ENCODE data around the gene TSNAX.

Gene TSNAX

DNA sequence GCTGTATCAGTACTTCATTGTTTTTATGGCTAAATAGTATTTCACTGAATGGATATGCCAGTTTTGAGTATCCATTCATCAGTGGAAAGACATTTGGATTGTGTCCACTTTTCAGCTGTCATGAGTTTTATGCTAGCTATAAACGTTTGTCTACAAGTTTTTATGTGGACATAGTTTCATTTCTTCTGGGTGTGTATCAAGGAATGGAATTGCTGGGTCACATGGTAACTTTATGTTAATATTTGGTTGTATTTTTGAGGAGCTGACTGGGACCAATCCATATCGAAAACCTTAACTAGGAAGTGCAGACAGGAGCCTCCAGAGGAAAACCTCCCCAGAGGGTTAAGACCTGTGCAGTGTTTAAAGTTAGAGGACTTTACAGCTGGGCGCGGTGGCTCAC, 66.3 kb downstream of the TSNAX start:
- Mint-ChIP-seq H3K4me3 (no peak overlapping the region), H3K4me1 (peaks cover 14% of the 10 kb centered on the region), H3K9me3 (peaks cover 4% of the 10 kb centered on the region), H3K27me3 (ENCODE audit: low read depth, poor library complexity) (peaks cover 4% of the 10 kb centered on the region), H3K36me3 (ENCODE audit: low read depth) (no peaks in the 10 kb centered on the region), H3K27ac (no peak overlapping the region)
- no peak for TF ChIP-seq CTCF (IDR thresholded peaks at IDR 0.05)
- no peak for DNase-seq

DNA sequence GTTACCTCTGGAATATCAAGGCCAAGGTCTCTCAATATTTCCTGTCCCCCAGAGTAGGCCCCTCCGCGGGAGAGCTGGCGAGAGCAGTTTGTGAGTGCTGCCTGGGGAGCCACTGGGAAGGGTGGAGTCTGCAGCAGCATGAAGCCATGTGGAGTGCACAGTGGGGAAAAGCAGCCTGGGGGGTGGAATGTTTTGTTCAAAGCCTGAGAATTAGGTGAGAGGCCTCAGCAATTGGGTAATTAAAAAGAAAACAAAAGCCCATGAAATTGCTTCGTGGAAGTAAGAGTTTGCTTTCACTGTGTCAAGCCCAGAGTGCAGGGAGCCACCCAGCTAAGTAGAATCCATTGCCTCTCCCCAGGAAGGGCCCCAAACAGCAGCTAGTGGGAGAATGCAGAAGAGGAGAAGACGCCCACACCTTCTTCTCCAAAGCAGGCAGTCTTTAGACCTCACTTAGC, 67.9 kb downstream of the TSNAX start:
- H3K27ac Mint-ChIP-seq, result no peak overlapping the region

DNA sequence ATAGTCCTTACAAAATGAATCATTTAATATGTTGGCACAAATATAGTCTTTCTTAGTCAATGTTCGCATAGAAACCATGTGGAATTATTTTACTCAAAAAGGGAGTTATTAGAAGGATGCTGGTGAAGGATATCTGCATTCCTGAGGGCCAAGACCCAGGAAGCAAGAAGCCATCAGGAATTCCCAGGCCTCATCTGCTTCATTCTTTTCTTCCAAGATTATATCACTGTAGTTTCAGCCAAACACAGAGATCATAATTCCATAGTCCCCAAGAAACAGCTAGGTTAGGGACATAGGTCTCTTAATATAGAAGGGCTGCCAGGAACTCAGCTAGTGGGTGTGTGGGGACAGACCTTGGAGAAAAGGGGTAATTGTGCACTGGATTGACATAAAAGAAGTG, 69.5 kb downstream of the TSNAX start:
- H3K9me3 Mint-ChIP-seq, result peaks cover 3% of the 10 kb centered on the region
- peaks cover 4% of the 10 kb centered on the region for H3K27me3 Mint-ChIP-seq (ENCODE audit: low read depth, poor library complexity)
- no peak for DNase-seq

More for the DNA sequence above, 67.9 kb downstream of the TSNAX start:
- Mint-ChIP-seq H3K9me3 (peaks cover 4% of the 10 kb centered on the region), H3K4me1 (peaks cover 14% of the 10 kb centered on the region), H3K4me3 (no peak overlapping the region), H3K36me3 (ENCODE audit: low read depth) (no peaks in the 10 kb centered on the region), H3K27me3 (ENCODE audit: low read depth, poor library complexity) (peaks cover 4% of the 10 kb centered on the region)
- DNase-seq, result no peak
- TF ChIP-seq CTCF (IDR thresholded peaks at IDR 0.05), result no peak

GRCh38 chr1:231600458-231600976, 72.0 kb downstream of the TSNAX start:
- Mint-ChIP-seq H3K4me3 (no peak overlapping the region), H3K9me3 (no peaks in the 10 kb centered on the region), H3K27me3 (ENCODE audit: low read depth, poor library complexity) (peaks cover 8% of the 10 kb centered on the region), H3K36me3 (ENCODE audit: low read depth) (no peaks in the 10 kb centered on the region), H3K4me1 (peaks cover 20% of the 10 kb centered on the region), H3K27ac (no peak overlapping the region)
- DNase-seq, result no peak
- TF ChIP-seq CTCF (IDR thresholded peaks at IDR 0.05), result no peak

More for the DNA sequence above, 69.5 kb downstream of the TSNAX start:
- no peak for TF ChIP-seq CTCF (IDR thresholded peaks at IDR 0.05)
- Mint-ChIP-seq H3K36me3 (ENCODE audit: low read depth) (no peaks in the 10 kb centered on the region), H3K4me3 (no peak overlapping the region), H3K27ac (no peak overlapping the region), H3K4me1 (peaks cover 14% of the 10 kb centered on the region)

GRCh38 chr1:231601824-231602672, 73.6 kb downstream of the TSNAX start:
- Mint-ChIP-seq H3K4me1 (peaks cover 7% of the 10 kb centered on the region), H3K27ac (no peak overlapping the region), H3K27me3 (ENCODE audit: low read depth, poor library complexity) (peaks cover 20% of the 10 kb centered on the region), H3K36me3 (ENCODE audit: low read depth) (no peaks in the 10 kb centered on the region), H3K9me3 (no peaks in the 10 kb centered on the region), H3K4me3 (no peak overlapping the region)
- TF ChIP-seq CTCF (IDR thresholded peaks at IDR 0.05), result no peak
- no peak for DNase-seq

DNA sequence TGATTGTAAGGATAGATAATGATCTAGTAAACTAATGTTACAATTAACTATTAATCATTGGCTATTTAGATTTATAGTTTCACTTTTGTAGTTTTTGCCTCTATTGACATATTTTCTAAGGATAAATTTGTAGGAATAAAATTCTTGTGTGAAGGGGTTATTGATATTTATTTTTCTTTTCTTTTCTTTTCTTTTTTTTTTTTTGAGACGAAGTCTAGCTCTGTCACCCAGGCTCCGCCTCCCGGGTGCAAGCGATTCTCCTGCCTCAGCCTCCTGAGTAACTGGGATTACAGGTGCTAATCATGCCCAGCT, 74.2 kb downstream of the TSNAX start:
- Mint-ChIP-seq H3K4me1 (peaks cover 7% of the 10 kb centered on the region), H3K4me3 (no peak overlapping the region), H3K9me3 (peaks cover under 1% of the 10 kb centered on the region), H3K27ac (no peak overlapping the region), H3K27me3 (ENCODE audit: low read depth, poor library complexity) (peaks cover 24% of the 10 kb centered on the region), H3K36me3 (ENCODE audit: low read depth) (no peaks in the 10 kb centered on the region)
- no peak for TF ChIP-seq CTCF (IDR thresholded peaks at IDR 0.05)
- no peak for DNase-seq

All from nephron progenitor cell (in vitro differentiated cells).